Measurements from ENCODE around the gene SNRPD2. TPM values are rescaled to one million over a fixed set of nuclear protein-coding genes. Genes with fewer than 3 reads are reported as not detected.
"Not testable (repeated sequence)": the region's sequence is repeated elsewhere in the genome, so short reads cannot be mapped to it uniquely, and the experiment has no call there.

The SNRPD2 gene
- total RNA-seq, 4 donors from 2014 or later, result 113 to 201 (median 152) TPM

GRCh38 chr19:45729800-45730290 lies 38.1 kb upstream of the SNRPD2 start:
- Histone ChIP-seq H3K27me3 (no peaks in the 10 kb centered on the region), H3K9me3 (no peaks in the 10 kb centered on the region), H3K36me3 (no peaks in the 10 kb centered on the region), H3K4me1 (peaks cover 0 to 33% (median 15%) of the 10 kb centered on the region in 3 donors), H3K27ac (peak overlapping the region in 3 of 4 donors; percentile 81 to 87 (median 85)), H3K4me3 (peak overlapping the region; percentile 87 to 98)
- no peak for TF ChIP-seq POLR2A (IDR thresholded peaks at IDR 0.05)
- TF ChIP-seq CTCF (IDR thresholded peaks at IDR 0.05), result no peak
- no peak for TF ChIP-seq POLR2AphosphoS5 (IDR thresholded peaks at IDR 0.05)
- TF ChIP-seq EP300 (IDR thresholded peaks at IDR 0.05), result no peak
- ATAC-seq, result no peak
- WGBS, 2 donors (ENCODE audit: low coverage in 1 of 2), result 0 to 6% methylated on average over 6 to 8 of the region's 10 CpGs

- ATAC-seq, H3K9me3 ChIP-seq, H3K4me3 ChIP-seq, H3K27me3 ChIP-seq, H3K36me3 ChIP-seq, H3K27ac ChIP-seq: not testable (repeated sequence)
- 88 to 90% methylated on average over 7 to 15 of the region's 18 CpGs for WGBS, 2 donors (ENCODE audit: low coverage in 1 of 2)
- peaks cover 0 to 33% (median 15%) of the 10 kb centered on the region in 3 donors for H3K4me1 ChIP-seq
Observed at GRCh38 chr19:45728683-45729082, 36.9 kb upstream of the SNRPD2 start.

- H3K27me3 ChIP-seq, H3K4me3 ChIP-seq, H3K9me3 ChIP-seq, H3K27ac ChIP-seq, ATAC-seq: not testable (repeated sequence)
- peaks cover 0 to 26% of the 10 kb centered on the region in 2 donors for H3K36me3 ChIP-seq
- H3K4me1 ChIP-seq, result peaks cover 0 to 33% (median 11%) of the 10 kb centered on the region in 3 donors
- 98 to 100% methylated on average over 7 to 10 of the region's 11 CpGs for WGBS, 2 donors (ENCODE audit: low coverage in 1 of 2)
Observed at GRCh38 chr19:45720065-45720464, 28.3 kb upstream of the SNRPD2 start.

- TF ChIP-seq POLR2A (IDR thresholded peaks at IDR 0.05) (no peak), POLR2AphosphoS5 (IDR thresholded peaks at IDR 0.05) (no peak)
- peaks cover 0 to 37% (median 11%) of the 10 kb centered on the region in 3 donors for H3K4me1 ChIP-seq
- no peaks in the 10 kb centered on the region for H3K9me3 ChIP-seq
- ATAC-seq, result no peak
- H3K4me3 ChIP-seq, result peak overlapping the region; percentile 28 to 69
- H3K36me3 ChIP-seq, result peaks cover 0 to 24% of the 10 kb centered on the region in 2 donors
- WGBS, 2 donors (ENCODE audit: low coverage in 1 of 2), result 71 to 77% methylated on average over 4 to 8 of the region's 12 CpGs
- H3K27ac ChIP-seq, result peak overlapping the region; percentile 70 to 93 (median 92)
- no peaks in the 10 kb centered on the region for H3K27me3 ChIP-seq
Observed at GRCh38 chr19:45717983-45718650, 26.4 kb upstream of the SNRPD2 start.

- TF ChIP-seq EP300 (IDR thresholded peaks at IDR 0.05), result no peak
- TF ChIP-seq POLR2AphosphoS5 (IDR thresholded peaks at IDR 0.05), result peak; percentile 91
- TF ChIP-seq CTCF (IDR thresholded peaks at IDR 0.05), result peak in 2 of 4 experiments; percentile 32 to 47
- TF ChIP-seq POLR2A (IDR thresholded peaks at IDR 0.05), result peak in 1 of 2 donors; percentile 7
- peak overlapping the region; percentile 69 to 93 for H3K4me3 ChIP-seq
- WGBS, 2 donors (ENCODE audit: low coverage in 1 of 2), result 0% methylated on average over 1 to 20 of the region's 51 CpGs
- no peaks in the 10 kb centered on the region for H3K9me3 ChIP-seq
- H3K27me3 ChIP-seq, result no peaks in the 10 kb centered on the region
- H3K36me3 ChIP-seq, result peaks cover 0 to 27% of the 10 kb centered on the region in 2 donors
- ATAC-seq, result peak; percentile 99
- peaks cover 0 to 35% (median 11%) of the 10 kb centered on the region in 3 donors for H3K4me1 ChIP-seq
- H3K27ac ChIP-seq, result peak overlapping the region; percentile 80 to 93 (median 92)
Observed at GRCh38 chr19:45717131-45717982, 25.6 kb upstream of the SNRPD2 start.

- TF ChIP-seq POLR2A (IDR thresholded peaks at IDR 0.05) (no peak), CTCF (IDR thresholded peaks at IDR 0.05) (no peak), EP300 (IDR thresholded peaks at IDR 0.05) (no peak), POLR2AphosphoS5 (IDR thresholded peaks at IDR 0.05) (no peak)
Observed at GRCh38 chr19:45716359-45717130, 24.8 kb upstream of the SNRPD2 start.

More at GRCh38 chr19:45716359-45717130, 24.8 kb upstream of the SNRPD2 start:
- WGBS, 2 donors (ENCODE audit: low coverage in 1 of 2), result 0 to 3% methylated on average over 9 to 17 of the region's 24 CpGs
- no peak for ATAC-seq
- no peaks in the 10 kb centered on the region for H3K9me3 ChIP-seq
- H3K4me3 ChIP-seq, result peak overlapping the region; percentile 69 to 93
- no peaks in the 10 kb centered on the region for H3K27me3 ChIP-seq
- H3K36me3 ChIP-seq, result peaks cover 0 to 35% of the 10 kb centered on the region in 2 donors
- peak overlapping the region; percentile 80 to 93 (median 92) for H3K27ac ChIP-seq
- H3K4me1 ChIP-seq, result peaks cover 0 to 29% (median 11%) of the 10 kb centered on the region in 3 donors

All from gastroesophageal sphincter (tissue), 4 donors.